BJ (cell line): ENCODE measurements around the gene ACSL3. TPM values are rescaled to one million over a fixed set of nuclear protein-coding genes. Genes with fewer than 3 reads are reported as not detected.

Source experiments
- CTCF ChIA-PET: fragments of 350-600 bp; formaldehyde crosslinking; extraction: SDS; loops from one replicate; lab custom pipeline; 2021; ENCODE audit warnings: antibody characterized with exemption, inconsistent platforms; lab: Yijun Ruan, JAX
- POLR2A ChIA-PET: fragments of 300-600 bp; sonication (Branson Sonifier 250); formaldehyde crosslinking; extraction: SDS; loops from one replicate; lab custom pipeline; 2021; ENCODE audit warnings: antibody characterized with exemption; lab: Charles Lee
- DNase-seq: peaks from one replicate; pipeline ENCODE4 v3.0.0-alpha.2; 2011; ENCODE audit warnings: low read depth
- H3K27me3 ChIP-seq: 2 replicates; pipeline ENCODE4 v1.6.0; 2011; ENCODE audit warnings: low read length; ENCODE audit not compliant: control insufficient read depth, insufficient read depth
- H3K36me3 ChIP-seq: 2 replicates; pipeline ENCODE4 v1.5.1; 2011; ENCODE audit warnings: low read length; ENCODE audit not compliant: control insufficient read depth, insufficient read depth
- H3K4me3 ChIP-seq: 2 replicates; pipeline ENCODE4 v1.5.1; 2011; ENCODE audit warnings: low read depth, mild to moderate bottlenecking, control low read depth, low read length
- CTCF ChIP-seq: IDR thresholded peaks from 2 replicates; pipeline ENCODE4 v1.5.1; 2011; ENCODE audit warnings: low read depth, mild to moderate bottlenecking, control low read depth, inconsistent platforms, low read length, moderate library complexity; ENCODE audit not compliant: insufficient read depth
- polyA plus RNA-seq: library from polyadenylated mRNA; depleted of rRNA; stranded (reverse); fragments of >200 nt; gene quantifications from 2 replicates; pipeline ENCODE4 v1.2.3, GENCODE V29; 2011

Gene ACSL3
- polyA plus RNA-seq, 1 experiment, result 46.3 TPM

DNA sequence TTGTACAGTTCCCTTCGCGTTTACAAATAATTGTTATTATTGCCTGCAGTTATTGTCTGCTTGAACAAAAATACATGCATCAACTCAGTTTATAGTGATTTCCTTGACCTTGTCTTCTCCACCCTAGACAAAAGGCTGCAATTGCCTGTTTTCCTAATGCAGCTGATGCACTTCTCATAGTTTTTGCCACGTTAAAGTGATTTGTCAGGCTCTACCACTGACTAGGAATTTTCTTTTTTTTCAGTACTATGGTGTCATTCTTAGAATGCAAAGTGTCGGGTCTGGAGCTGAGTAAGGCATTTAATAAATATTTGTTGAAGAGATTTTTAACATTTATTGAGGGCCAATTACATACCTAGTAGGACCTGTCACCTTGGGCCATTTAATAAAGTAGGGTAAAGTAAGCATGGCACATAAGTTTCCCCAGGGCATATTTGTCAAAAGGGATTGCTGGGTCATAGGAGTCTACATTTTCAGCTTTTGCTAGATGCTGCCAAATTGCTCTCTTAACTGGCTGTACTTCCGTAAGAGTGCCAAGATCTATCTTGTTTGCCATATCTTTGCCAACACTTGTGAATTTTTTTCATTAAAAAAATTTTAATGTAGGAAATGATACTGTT, 24.1 kb downstream of the ACSL3 start:
- TF ChIP-seq CTCF, result no peak
- H3K36me3 ChIP-seq, result no peaks in the 10 kb centered on the region
- no peaks in the 10 kb centered on the region for H3K27me3 ChIP-seq
- POLR2A ChIA-PET, result no interaction called here
- H3K4me3 ChIP-seq, result no peak overlapping the region
- no peak for DNase-seq
- CTCF ChIA-PET, result interaction anchor here (1.1 to 1.3 kb wide), 3 partner anchors 21 to 195 kb away, joined by 3 to 5 read pairs (median 3); no protein-coding TSS in a partner anchor

DNA sequence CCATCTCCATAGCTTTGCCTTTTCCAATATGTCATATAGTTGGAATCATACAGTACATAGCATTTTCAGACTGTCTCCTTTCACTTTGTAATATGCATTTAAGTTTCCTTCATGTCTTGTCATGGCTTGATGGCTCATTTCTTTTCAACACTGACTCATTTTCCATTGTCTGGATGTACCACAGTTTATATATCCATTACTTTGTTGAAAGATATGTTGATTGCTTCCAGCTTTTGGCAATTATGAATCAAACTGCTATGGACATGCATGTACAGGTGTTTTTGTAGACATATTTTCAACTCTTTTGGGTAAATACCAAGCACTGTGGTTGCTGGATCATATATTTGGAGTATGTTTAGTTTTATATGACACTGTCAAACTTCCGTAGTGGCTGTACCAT, 26.3 kb downstream of the ACSL3 start:
- POLR2A ChIA-PET, result no interaction called here

DNA sequence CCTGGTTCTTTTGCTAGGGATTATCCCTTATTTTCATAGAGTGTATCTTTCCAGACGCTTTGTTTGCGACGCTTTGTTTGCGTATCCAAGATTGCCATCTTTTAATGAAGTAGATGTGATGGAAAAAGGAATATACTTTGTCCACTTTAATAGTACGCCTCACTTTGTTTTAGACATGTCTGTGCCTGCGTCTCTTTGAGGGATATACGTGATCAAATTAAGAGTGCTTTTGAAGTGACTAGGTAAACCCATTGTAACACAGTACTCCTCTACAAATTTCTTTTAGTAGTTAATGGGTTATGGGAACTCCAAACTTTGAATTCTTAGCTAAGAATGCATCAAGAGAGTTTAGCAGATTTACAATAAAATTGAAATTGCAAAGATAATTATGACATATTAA, 27.9 kb downstream of the ACSL3 start:
- ChIA-PET CTCF (interaction anchor here (2.0 to 3.4 kb wide), 2 partner anchors 13 to 197 kb away, joined by 8 to 18 read pairs; no protein-coding TSS in a partner anchor), POLR2A (no interaction called here)
- DNase-seq, result no peak
- H3K4me3 ChIP-seq, result no peak overlapping the region
- no peak for TF ChIP-seq CTCF
- H3K27me3 ChIP-seq, result no peaks in the 10 kb centered on the region
- H3K36me3 ChIP-seq, result no peaks in the 10 kb centered on the region

More for the DNA sequence above, 26.3 kb downstream of the ACSL3 start:
- H3K27me3 ChIP-seq, result no peaks in the 10 kb centered on the region
- CTCF ChIA-PET, result interaction anchor here (1.0 kb wide), 2 partner anchors 193 to 197 kb away, joined by 3 read pairs; no protein-coding TSS in a partner anchor
- DNase-seq, result no peak
- no peak overlapping the region for H3K4me3 ChIP-seq
- H3K36me3 ChIP-seq, result no peaks in the 10 kb centered on the region
- TF ChIP-seq CTCF, result no peak

- H3K4me3 ChIP-seq, result no peak overlapping the region
- CTCF ChIA-PET, result interaction anchor here (1.7 to 3.4 kb wide), 2 partner anchors 11 to 201 kb away, joined by 4 to 18 read pairs; no protein-coding TSS in a partner anchor
- POLR2A ChIA-PET, result no interaction called here
- H3K36me3 ChIP-seq, result no peaks in the 10 kb centered on the region
- H3K27me3 ChIP-seq, result no peaks in the 10 kb centered on the region
- no peak for TF ChIP-seq CTCF
- no peak for DNase-seq
These were observed 31.1 kb downstream of the ACSL3 start for GRCh38 chr2:222891890-222892289.

- no peak for DNase-seq
- CTCF ChIA-PET, result interaction anchor here (1.7 kb wide), 1 partner anchor 11 kb away, joined by 4 read pairs; no protein-coding TSS in a partner anchor
- Histone ChIP-seq H3K4me3 (no peak overlapping the region), H3K36me3 (no peaks in the 10 kb centered on the region), H3K27me3 (no peaks in the 10 kb centered on the region)
- TF ChIP-seq CTCF, result no peak
- POLR2A ChIA-PET, result no interaction called here
These were observed 31.5 kb downstream of the ACSL3 start for GRCh38 chr2:222892321-222892720.
